B cell (primary cell): ENCODE measurements around the gene VKORC1L1. TPM values are rescaled to one million over a fixed set of nuclear protein-coding genes. Genes with fewer than 3 reads are reported as not detected.
"Not testable (repeated sequence)": the region's sequence is repeated elsewhere in the genome, so short reads cannot be mapped to it uniquely, and the experiment has no call there.

ENCODE experiments used
- ATAC-seq: fragments of 200-7000 bp; cut with Tn5 transposase; one replicate; pipeline ENCODE4 v1.10.0; 2021; ENCODE audit warnings: low read depth, mild to moderate bottlenecking, moderate number of reproducible peaks, moderate library complexity
- CTCF ChIA-PET: fragments of 350-600 bp; sonication (Branson Sonifier 250); formaldehyde crosslinking; loops from one replicate; lab custom pipeline; 2021; ENCODE audit warnings: antibody characterized with exemption, inconsistent platforms; lab: Charles Lee
- POLR2A ChIA-PET: fragments of 350-600 bp; sonication (Branson Sonifier 250); formaldehyde crosslinking; loops from one replicate; lab custom pipeline; 2021; ENCODE audit warnings: antibody characterized with exemption; lab: Charles Lee
- DNase-seq: peaks from one replicate; pipeline ENCODE4 v3.0.0; 2013
- H2AFZ ChIP-seq: 2 replicates; pipeline ENCODE4 v1.6.1; 2012; ENCODE audit warnings: mild to moderate bottlenecking, low read depth, low read length; ENCODE audit not compliant: insufficient read depth, poor library complexity, severe bottlenecking
- H3K27ac ChIP-seq, 2 donors: 1 replicate in 1 of 2; 2 replicates in 1 of 2; pipeline ENCODE4 v1.5.1; 2012 to 2013; ENCODE audit warnings: low read length in 2 of 2, mild to moderate bottlenecking in 2 of 2, moderate library complexity in 1 of 2
- H3K27me3 ChIP-seq, 4 experiments: fragments of 200-600 bp in 1 of 4; sonication (generic) in 1 of 4; replicated peaks in 1 of 4; 1 replicate in 2 of 4; 2 replicates in 2 of 4; pipeline versions ENCODE4 v1.6.1 to v1.7.0; 2013 to 2016; ENCODE audit warnings: low read length in 3 of 4, mild to moderate bottlenecking in 2 of 4, mixed read lengths in 1 of 4, moderate library complexity in 1 of 4; ENCODE audit not compliant: insufficient read depth in 4 of 4, control insufficient read depth in 3 of 4; ENCODE audit errors: control extremely low read depth in 1 of 4
- H3K36me3 ChIP-seq, 2 experiments: replicated peaks in 1 of 2; 1 replicate in 1 of 2; 2 replicates in 1 of 2; pipeline versions ENCODE4 v1.6.1 to v1.7.1; 2013; ENCODE audit warnings: low read length in 1 of 2; ENCODE audit not compliant: insufficient read depth in 2 of 2, control insufficient read depth in 1 of 2; ENCODE audit errors: control extremely low read depth in 1 of 2, extremely low read depth in 1 of 2
- H3K4me1 ChIP-seq, 2 donors: fragments of 200-600 bp in 1 of 2; sonication (generic) in 1 of 2; 1 replicate in 1 of 2; 2 replicates in 1 of 2; pipeline versions ENCODE4 v1.5.1 to v1.6.1; 2013 to 2017; ENCODE audit warnings: low read length in 2 of 2; ENCODE audit not compliant: control insufficient read depth in 2 of 2, insufficient read depth in 2 of 2
- H3K4me2 ChIP-seq: replicated peaks from 2 replicates; pipeline ENCODE3; 2012; ENCODE audit warnings: mild to moderate bottlenecking, low read depth, low read length; ENCODE audit not compliant: poor library complexity, severe bottlenecking
- H3K4me3 ChIP-seq, 5 experiments: fragments of 200-600 bp in 1 of 5; sonication (generic) in 1 of 5; 1 replicate in 3 of 5; 2 replicates in 2 of 5; pipeline versions ENCODE4 v1.5.1 to v1.7.0; 2011 to 2016; ENCODE audit warnings: low read length in 4 of 5, mild to moderate bottlenecking in 4 of 5, low read depth in 2 of 5, control low read depth in 1 of 5, moderate library complexity in 1 of 5; ENCODE audit not compliant: insufficient read depth in 1 of 5; ENCODE audit errors: control extremely low read depth in 1 of 5, extremely low read depth in 1 of 5
- H3K79me2 ChIP-seq: fragments of 200-600 bp; sonication (generic); one replicate; pipeline ENCODE4 v1.6.0; 2016; ENCODE audit warnings: low read length; ENCODE audit not compliant: control insufficient read depth, insufficient read depth
- H3K9ac ChIP-seq: fragments of 200-600 bp; sonication (generic); 2 replicates; pipeline ENCODE4 v1.6.1; 2017; ENCODE audit warnings: mild to moderate bottlenecking, low read length, moderate library complexity
- H3K9me3 ChIP-seq, 3 donors: one replicate each; pipeline versions ENCODE4 v1.6.1 to v1.7.1; 2013; ENCODE audit warnings: low read length in 2 of 3; ENCODE audit not compliant: control insufficient read depth in 2 of 3, insufficient read depth in 1 of 3; ENCODE audit errors: control extremely low read depth in 1 of 3
- H4K20me1 ChIP-seq: 2 replicates; pipeline ENCODE4 v1.6.0; 2012; ENCODE audit warnings: mild to moderate bottlenecking, low read length; ENCODE audit not compliant: insufficient read depth, control insufficient read depth, poor library complexity, severe bottlenecking
- H3K27ac Mint-ChIP-seq: one replicate; pipeline ENCODE4 v1.8.0; 2021; ENCODE audit warnings: mixed read lengths
- H3K27me3 Mint-ChIP-seq: one replicate; pipeline ENCODE4 v1.8.0; 2021; ENCODE audit warnings: mixed read lengths
- H3K4me1 Mint-ChIP-seq: one replicate; pipeline ENCODE4 v1.8.0; 2021; ENCODE audit warnings: mixed read lengths
- H3K4me3 Mint-ChIP-seq: one replicate; pipeline ENCODE4 v1.8.0; 2021; ENCODE audit warnings: mixed read lengths
- H3K9me3 Mint-ChIP-seq: one replicate; pipeline ENCODE4 v1.8.0; 2022; ENCODE audit warnings: mixed read lengths; ENCODE audit not compliant: insufficient read depth
- WGBS: methylation state at CpG from one replicate; pipeline ENCODE4 v1.1.5; 2013; ENCODE audit warnings: missing lambda C conversion rate; ENCODE audit not compliant: insufficient coverage; 5-methylcytosine and 5-hydroxymethylcytosine counted together
- intact Hi-C: fragments of 100-400 bp; cut with micrococcal nuclease; formaldehyde crosslinking; loops from one replicate; pipeline ENCODE4 v1.10.0; 2022
- polyA plus RNA-seq: library from polyadenylated mRNA; depleted of rRNA; stranded (reverse); fragments of >200 nt; gene quantifications from 2 replicates; pipeline ENCODE4 v1.2.3, GENCODE V29; 2012
- total RNA-seq, 2 donors: library from RNA; stranded (reverse); fragments of 120-200 nt in 1 of 2; gene quantifications; 1 replicate in 1 of 2; 2 replicates in 1 of 2; pipeline versions ENCODE4 v1.2.3 to v1.2.4, GENCODE V29; 2013 to 2022
- TF ChIP-seq, protein P1 (sequence below): fragments of 200-600 bp; IDR thresholded peaks from one replicate; pipeline ENCODE4 v1.8.0; 2022; ENCODE audit warnings: antibody characterized with exemption, mild to moderate bottlenecking

VKORC1L1 gene
- total and polyA plus RNA-seq, 2 donors (not counting 1 experiment from before 2014, with no cell fraction given), result 2.2 to 8.1 TPM

- H4K20me1 ChIP-seq, H3K27ac ChIP-seq, intact Hi-C loops, CTCF ChIA-PET, H3K9me3 ChIP-seq, H2AFZ ChIP-seq, H3K27ac Mint-ChIP-seq, H3K27me3 ChIP-seq, H3K4me1 ChIP-seq, H3K27me3 Mint-ChIP-seq, H3K36me3 ChIP-seq, POLR2A ChIA-PET, ATAC-seq, H3K9ac ChIP-seq, H3K9me3 Mint-ChIP-seq, H3K4me3 ChIP-seq: not testable (repeated sequence)
- H3K4me2 ChIP-seq, result peak overlapping the region; percentile 14
- peaks cover 20% of the 10 kb centered on the region for H3K79me2 ChIP-seq
- H3K4me1 Mint-ChIP-seq, result peaks cover 17% of the 10 kb centered on the region
- H3K4me3 Mint-ChIP-seq, result peak overlapping the region; percentile 32
- TF ChIP-seq, protein P1, sequence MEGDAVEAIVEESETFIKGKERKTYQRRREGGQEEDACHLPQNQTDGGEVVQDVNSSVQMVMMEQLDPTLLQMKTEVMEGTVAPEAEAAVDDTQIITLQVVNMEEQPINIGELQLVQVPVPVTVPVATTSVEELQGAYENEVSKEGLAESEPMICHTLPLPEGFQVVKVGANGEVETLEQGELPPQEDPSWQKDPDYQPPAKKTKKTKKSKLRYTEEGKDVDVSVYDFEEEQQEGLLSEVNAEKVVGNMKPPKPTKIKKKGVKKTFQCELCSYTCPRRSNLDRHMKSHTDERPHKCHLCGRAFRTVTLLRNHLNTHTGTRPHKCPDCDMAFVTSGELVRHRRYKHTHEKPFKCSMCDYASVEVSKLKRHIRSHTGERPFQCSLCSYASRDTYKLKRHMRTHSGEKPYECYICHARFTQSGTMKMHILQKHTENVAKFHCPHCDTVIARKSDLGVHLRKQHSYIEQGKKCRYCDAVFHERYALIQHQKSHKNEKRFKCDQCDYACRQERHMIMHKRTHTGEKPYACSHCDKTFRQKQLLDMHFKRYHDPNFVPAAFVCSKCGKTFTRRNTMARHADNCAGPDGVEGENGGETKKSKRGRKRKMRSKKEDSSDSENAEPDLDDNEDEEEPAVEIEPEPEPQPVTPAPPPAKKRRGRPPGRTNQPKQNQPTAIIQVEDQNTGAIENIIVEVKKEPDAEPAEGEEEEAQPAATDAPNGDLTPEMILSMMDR, result peak; percentile 15
- peak; percentile 8 for DNase-seq
- WGBS, result 21% methylated on average over 3 of the region's 5 CpGs
Measured at GRCh38 chr7:65879292-65880153, 6.6 kb downstream of the VKORC1L1 start.

- H3K79me2 ChIP-seq, result peaks cover 20% of the 10 kb centered on the region
- H3K9me3 ChIP-seq, H3K9ac ChIP-seq, DNase-seq, H3K36me3 ChIP-seq, H3K27me3 Mint-ChIP-seq, CTCF ChIA-PET, POLR2A ChIA-PET, H3K9me3 Mint-ChIP-seq, H3K4me1 ChIP-seq, H3K27me3 ChIP-seq, H3K4me3 Mint-ChIP-seq, H3K27ac ChIP-seq, intact Hi-C loops, H3K4me3 ChIP-seq, H3K4me2 ChIP-seq, H2AFZ ChIP-seq, ATAC-seq, H4K20me1 ChIP-seq: not testable (repeated sequence)
- peaks cover 17% of the 10 kb centered on the region for H3K4me1 Mint-ChIP-seq
- peak overlapping the region; percentile 17 for H3K27ac Mint-ChIP-seq
- WGBS, result 79% methylated on average over 5 of the region's 5 CpGs
Measured at GRCh38 chr7:65880242-65880641, 7.4 kb downstream of the VKORC1L1 start.

DNA sequence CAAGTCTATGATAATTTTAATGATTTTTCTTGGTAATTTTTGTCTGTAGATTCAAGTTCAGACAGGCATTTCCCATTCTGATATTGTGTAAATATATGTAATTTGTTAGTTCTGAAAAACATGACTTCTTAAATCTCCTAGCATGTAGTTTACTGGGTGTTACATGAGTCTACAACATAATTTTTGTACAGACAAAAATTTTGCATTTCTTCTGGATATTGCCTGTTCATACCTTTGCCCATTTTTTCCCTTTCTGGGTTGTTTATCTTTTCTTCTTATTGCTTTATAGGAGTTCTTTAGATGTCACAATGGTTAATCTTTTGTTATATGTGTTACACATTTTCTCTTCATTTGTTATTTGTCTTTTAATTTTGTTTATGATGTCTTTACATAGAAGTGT, 12.1 kb downstream of the VKORC1L1 start:
- intact Hi-C loops, H3K27me3 ChIP-seq, H3K4me2 ChIP-seq, H3K36me3 ChIP-seq, H2AFZ ChIP-seq, H3K27ac Mint-ChIP-seq, H3K9ac ChIP-seq, POLR2A ChIA-PET, H3K4me1 ChIP-seq, H3K27me3 Mint-ChIP-seq, H4K20me1 ChIP-seq, ATAC-seq, H3K4me3 Mint-ChIP-seq, H3K27ac ChIP-seq, H3K4me3 ChIP-seq, H3K9me3 Mint-ChIP-seq, DNase-seq, CTCF ChIA-PET, H3K9me3 ChIP-seq: not testable (repeated sequence)
- peaks cover 19% of the 10 kb centered on the region for H3K4me1 Mint-ChIP-seq
- H3K79me2 ChIP-seq, result peaks cover 12% of the 10 kb centered on the region
